ENCODE data around the gene ADGRL3. TPM values are rescaled to one million over a fixed set of nuclear protein-coding genes. Genes with fewer than 3 reads are reported as not detected.

ADGRL3 gene
- total RNA-seq, 1 donor from 2014 or later = 34.5 TPM

DNA sequence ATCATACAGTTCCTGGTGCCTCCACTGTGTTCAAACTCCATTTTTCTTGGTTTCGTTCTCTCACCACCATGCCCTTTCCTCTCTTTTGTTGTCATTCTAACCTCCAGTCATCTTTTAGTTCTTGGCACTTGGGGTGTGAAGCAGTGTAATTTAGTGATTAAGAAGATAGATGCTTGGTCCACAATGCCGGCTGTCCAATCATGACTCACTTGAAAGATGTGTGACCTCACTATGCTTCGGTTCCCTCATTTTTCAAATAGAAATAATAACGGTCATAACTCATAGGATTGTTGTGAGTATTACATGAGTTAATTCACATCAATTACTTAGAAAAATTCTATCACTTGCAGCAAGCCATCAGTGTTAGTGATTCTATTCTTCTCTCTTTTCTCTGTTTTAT is 327.8 kb downstream of the ADGRL3 start:
- H3K36me3 Mint-ChIP-seq (ENCODE audit: low read depth) = peaks cover 11% of the 10 kb centered on the region
- TF ChIP-seq, protein P1, sequence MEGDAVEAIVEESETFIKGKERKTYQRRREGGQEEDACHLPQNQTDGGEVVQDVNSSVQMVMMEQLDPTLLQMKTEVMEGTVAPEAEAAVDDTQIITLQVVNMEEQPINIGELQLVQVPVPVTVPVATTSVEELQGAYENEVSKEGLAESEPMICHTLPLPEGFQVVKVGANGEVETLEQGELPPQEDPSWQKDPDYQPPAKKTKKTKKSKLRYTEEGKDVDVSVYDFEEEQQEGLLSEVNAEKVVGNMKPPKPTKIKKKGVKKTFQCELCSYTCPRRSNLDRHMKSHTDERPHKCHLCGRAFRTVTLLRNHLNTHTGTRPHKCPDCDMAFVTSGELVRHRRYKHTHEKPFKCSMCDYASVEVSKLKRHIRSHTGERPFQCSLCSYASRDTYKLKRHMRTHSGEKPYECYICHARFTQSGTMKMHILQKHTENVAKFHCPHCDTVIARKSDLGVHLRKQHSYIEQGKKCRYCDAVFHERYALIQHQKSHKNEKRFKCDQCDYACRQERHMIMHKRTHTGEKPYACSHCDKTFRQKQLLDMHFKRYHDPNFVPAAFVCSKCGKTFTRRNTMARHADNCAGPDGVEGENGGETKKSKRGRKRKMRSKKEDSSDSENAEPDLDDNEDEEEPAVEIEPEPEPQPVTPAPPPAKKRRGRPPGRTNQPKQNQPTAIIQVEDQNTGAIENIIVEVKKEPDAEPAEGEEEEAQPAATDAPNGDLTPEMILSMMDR (conservative IDR thresholded peaks at IDR 0.05) = no peak
- H3K9me3 Mint-ChIP-seq = peaks cover 6% of the 10 kb centered on the region
- H3K4me1 Mint-ChIP-seq = peaks cover 25% of the 10 kb centered on the region
- H3K27me3 Mint-ChIP-seq (ENCODE audit: low read depth) = no peaks in the 10 kb centered on the region
- no peak overlapping the region for H3K4me3 Mint-ChIP-seq
- no peak for DNase-seq (ENCODE audit: low read depth, low spot score)
- H3K27ac Mint-ChIP-seq (ENCODE audit: unreplicated experiment) = no peak overlapping the region

DNA sequence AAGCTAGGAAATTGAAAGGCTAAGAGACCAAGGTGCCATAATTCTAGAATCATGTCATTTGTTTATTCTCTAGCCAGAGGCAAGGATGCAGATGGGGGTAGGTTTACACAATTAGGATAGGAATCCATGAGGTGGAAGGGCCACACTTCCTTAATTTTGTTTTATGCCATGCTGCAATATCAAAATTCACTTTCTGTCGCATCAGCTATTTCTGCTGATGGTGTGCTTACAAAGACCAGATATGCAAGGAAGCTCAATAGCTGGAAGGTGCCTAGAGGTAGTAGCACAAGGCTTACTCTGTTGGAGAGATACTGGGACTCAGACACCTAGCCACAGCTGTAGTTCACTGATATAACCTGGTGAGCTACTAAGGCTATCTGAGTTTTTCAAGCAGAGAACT is 328.5 kb downstream of the ADGRL3 start:
- DNase-seq (ENCODE audit: low read depth, low spot score) = no peak
- H3K36me3 Mint-ChIP-seq (ENCODE audit: low read depth) = peaks cover 11% of the 10 kb centered on the region
- TF ChIP-seq, protein P1 (conservative IDR thresholded peaks at IDR 0.05) = no peak
- H3K27ac Mint-ChIP-seq (ENCODE audit: unreplicated experiment) = no peak overlapping the region
- peaks cover 6% of the 10 kb centered on the region for H3K9me3 Mint-ChIP-seq
- H3K4me1 Mint-ChIP-seq = peaks cover 32% of the 10 kb centered on the region
- no peak overlapping the region for H3K4me3 Mint-ChIP-seq
- H3K27me3 Mint-ChIP-seq (ENCODE audit: low read depth) = no peaks in the 10 kb centered on the region

DNA sequence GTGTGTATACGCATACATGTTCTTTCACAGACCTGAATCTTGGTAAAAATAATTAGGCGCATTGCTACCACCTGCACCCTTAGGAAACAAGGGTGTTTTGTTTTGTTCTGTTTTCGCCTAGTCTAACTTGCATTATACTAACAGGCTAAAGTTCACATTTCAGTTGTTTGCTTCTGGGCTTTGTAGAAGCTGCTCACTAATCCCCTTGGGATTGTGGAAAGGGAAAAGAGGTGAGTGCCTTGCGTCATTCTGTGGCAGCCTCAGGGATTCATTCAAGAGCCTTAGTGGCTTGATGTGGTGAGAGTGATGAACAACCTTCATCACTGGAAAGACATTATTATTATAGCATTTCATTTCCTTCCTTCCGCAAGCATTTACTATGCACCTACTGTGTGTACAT is 331.1 kb downstream of the ADGRL3 start:
- Mint-ChIP-seq H3K9me3 (peaks cover 15% of the 10 kb centered on the region), H3K27me3 (ENCODE audit: low read depth) (no peaks in the 10 kb centered on the region), H3K4me1 (peaks cover 32% of the 10 kb centered on the region), H3K36me3 (ENCODE audit: low read depth) (peaks cover 21% of the 10 kb centered on the region), H3K27ac (ENCODE audit: unreplicated experiment) (no peak overlapping the region), H3K4me3 (no peak overlapping the region)
- DNase-seq (ENCODE audit: low read depth, low spot score) = no peak
- TF ChIP-seq, protein P1 (conservative IDR thresholded peaks at IDR 0.05) = no peak

- H3K4me3 Mint-ChIP-seq = peak overlapping the region; percentile 42
- H3K27me3 Mint-ChIP-seq (ENCODE audit: low read depth) = no peaks in the 10 kb centered on the region
- peaks cover 23% of the 10 kb centered on the region for H3K9me3 Mint-ChIP-seq
- peaks cover 22% of the 10 kb centered on the region for H3K36me3 Mint-ChIP-seq (ENCODE audit: low read depth)
- peak; percentile 12 for DNase-seq (ENCODE audit: low read depth, low spot score)
- TF ChIP-seq, protein P1 (conservative IDR thresholded peaks at IDR 0.05) = no peak
- peak overlapping the region; percentile 48 for H3K27ac Mint-ChIP-seq (ENCODE audit: unreplicated experiment)
- H3K4me1 Mint-ChIP-seq = peaks cover 32% of the 10 kb centered on the region
Measured at GRCh38 chr4:61532336-61533000, 332.3 kb downstream of the ADGRL3 start.

- H3K27me3 Mint-ChIP-seq (ENCODE audit: low read depth) = no peaks in the 10 kb centered on the region
- no peak overlapping the region for H3K4me3 Mint-ChIP-seq
- no peak for DNase-seq (ENCODE audit: low read depth, low spot score)
- peaks cover 32% of the 10 kb centered on the region for H3K4me1 Mint-ChIP-seq
- peak overlapping the region; percentile 48 for H3K27ac Mint-ChIP-seq (ENCODE audit: unreplicated experiment)
- peaks cover 22% of the 10 kb centered on the region for H3K9me3 Mint-ChIP-seq
- TF ChIP-seq, protein P1 (conservative IDR thresholded peaks at IDR 0.05) = no peak
- H3K36me3 Mint-ChIP-seq (ENCODE audit: low read depth) = peaks cover 20% of the 10 kb centered on the region
Measured at GRCh38 chr4:61533140-61533539, 333.0 kb downstream of the ADGRL3 start.
